Heart left ventricle (tissue), 13 donors: Measurements from ENCODE around the gene CDCA4.

Experiments used
- CTCF ChIP-seq, 12 donors: fragments of 200-600 bp; sonication (generic) in 4 of 12; IDR thresholded peaks; one replicate each; pipeline versions ENCODE4 v1.5.0 to v1.8.0; 2018 to 2022; ENCODE audit warnings: antibody characterized with exemption in 12 of 12, mild to moderate bottlenecking in 5 of 12
- POLR2A ChIP-seq, 2 donors: fragments of 450-650 bp; IDR thresholded peaks; one replicate each; pipeline ENCODE4 v1.6.1; 2017; ENCODE audit warnings: antibody characterized with exemption in 2 of 2, mild to moderate bottlenecking in 2 of 2, moderate library complexity in 2 of 2
- donor health status: ischemic (EF 13 %, LVEDD 7.1; RV severe dilation, severe dysfunction).
- donor health status: DM: no; HTN: yes; CAD: no.
- donor health status: DM: no; HTN: no; CAD: no.
- donor health status: ischemic (EF 25% LVEDD 6.9; RV normal size, moderate dysfunction).
- donor health status: ischemic (EF 25% LVEDD 5.7; RV mildly dilated, moderate dysfunction).
- donor health status: ischemic (EF 35%, LVEDD 5.7; RV mildly dilated, moderate dysfunction).
- donor health status: nonischemic (EF 11% LVEDD 7.7; RV severe dilation, severe dysfunction).
- donor health status: DM: yes; HTN: yes; CAD: no.
- donor health status: PGD.
- donor health status: ischemic (EF 29% LVEDD 5.4; RV normal size, mild dysfunction).
- donor health status: nonischemic (EF 23%, LVEDD 6.1; RV moderate dilation, normal function).

GRCh38 chr14:105005329-105005928 is 15.5 kb downstream of the CDCA4 start:
- TF ChIP-seq CTCF (IDR thresholded peaks at IDR 0.05) (no peak), POLR2A (IDR thresholded peaks at IDR 0.05) (no peak)
